GM10266 (cell line): ENCODE results near the gene ISG15.
"Not testable (repeated sequence)": the region's sequence is repeated elsewhere in the genome, so short reads cannot be mapped to it uniquely, and the experiment has no call there.

Source experiments
- DNase-seq: peaks from one replicate; pipeline ENCODE4 v3.0.0; 2012; ENCODE audit errors: extremely low spot score
- TF ChIP-seq, protein P1 (sequence below): IDR thresholded peaks from 2 replicates; pipeline ENCODE4 v1.5.1; 2012; ENCODE audit warnings: mild to moderate bottlenecking, low read depth; ENCODE audit not compliant: control insufficient read depth, insufficient read depth; ENCODE audit errors: missing control alignments

ISG15 gene

GRCh38 chr1:973459-974292 is 39.6 kb upstream of the ISG15 start:
- TF ChIP-seq, protein P1, sequence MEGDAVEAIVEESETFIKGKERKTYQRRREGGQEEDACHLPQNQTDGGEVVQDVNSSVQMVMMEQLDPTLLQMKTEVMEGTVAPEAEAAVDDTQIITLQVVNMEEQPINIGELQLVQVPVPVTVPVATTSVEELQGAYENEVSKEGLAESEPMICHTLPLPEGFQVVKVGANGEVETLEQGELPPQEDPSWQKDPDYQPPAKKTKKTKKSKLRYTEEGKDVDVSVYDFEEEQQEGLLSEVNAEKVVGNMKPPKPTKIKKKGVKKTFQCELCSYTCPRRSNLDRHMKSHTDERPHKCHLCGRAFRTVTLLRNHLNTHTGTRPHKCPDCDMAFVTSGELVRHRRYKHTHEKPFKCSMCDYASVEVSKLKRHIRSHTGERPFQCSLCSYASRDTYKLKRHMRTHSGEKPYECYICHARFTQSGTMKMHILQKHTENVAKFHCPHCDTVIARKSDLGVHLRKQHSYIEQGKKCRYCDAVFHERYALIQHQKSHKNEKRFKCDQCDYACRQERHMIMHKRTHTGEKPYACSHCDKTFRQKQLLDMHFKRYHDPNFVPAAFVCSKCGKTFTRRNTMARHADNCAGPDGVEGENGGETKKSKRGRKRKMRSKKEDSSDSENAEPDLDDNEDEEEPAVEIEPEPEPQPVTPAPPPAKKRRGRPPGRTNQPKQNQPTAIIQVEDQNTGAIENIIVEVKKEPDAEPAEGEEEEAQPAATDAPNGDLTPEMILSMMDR, result no peak
- no peak for DNase-seq

DNA sequence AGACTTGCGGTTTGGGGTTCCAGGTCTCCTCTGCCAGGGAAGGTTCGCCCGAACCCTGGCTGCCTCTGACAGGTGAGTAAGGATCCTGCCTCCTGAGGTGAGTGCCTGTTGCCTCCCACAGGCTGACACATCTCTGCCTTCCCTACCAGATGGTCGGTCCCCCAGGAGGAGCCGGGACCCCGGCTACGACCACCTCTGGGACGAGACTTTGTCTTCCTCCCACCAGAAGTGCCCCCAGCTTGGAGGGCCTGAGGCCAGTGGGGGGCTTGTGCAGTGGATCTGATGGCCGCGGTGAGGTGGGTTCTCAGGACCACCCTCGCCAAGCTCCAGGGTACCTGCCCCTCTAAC is 39.0 kb upstream of the ISG15 start:
- TF ChIP-seq, protein P1, result no peak

DNA sequence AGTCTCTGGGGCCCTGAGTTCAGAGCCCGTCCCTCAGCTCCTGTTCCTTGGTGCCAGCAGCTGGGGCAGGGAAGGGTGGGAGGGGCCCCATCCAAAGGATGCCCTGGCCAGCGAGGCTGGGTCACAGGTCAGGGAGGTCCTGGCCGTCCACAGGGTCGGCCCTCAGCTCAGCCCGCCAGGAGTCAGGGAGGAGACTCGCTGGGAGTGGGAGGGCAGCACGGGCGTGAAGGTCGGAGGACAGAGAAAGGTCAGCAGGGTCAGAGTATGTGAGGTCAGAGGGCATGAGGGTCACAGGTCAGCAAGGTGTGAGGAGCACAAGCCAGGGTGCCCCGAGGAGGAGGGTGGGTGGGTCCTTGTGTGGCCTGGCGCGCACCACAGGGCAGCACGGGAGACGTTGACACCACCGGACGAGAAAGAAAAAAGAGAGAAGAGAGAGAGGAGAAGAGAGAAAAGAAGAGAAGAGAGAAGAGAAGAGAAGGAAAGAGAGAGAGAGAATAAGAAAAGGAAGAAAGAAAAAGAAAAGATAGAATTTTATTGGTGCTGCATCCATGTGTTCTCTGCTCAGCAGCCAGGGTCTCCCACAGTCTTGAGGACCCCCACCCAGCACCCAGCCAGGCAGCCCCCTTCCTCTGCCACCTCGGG is 38.5 kb upstream of the ISG15 start:
- TF ChIP-seq, protein P1, result no peak
- DNase-seq, result no peak

More for the DNA sequence above, 39.0 kb upstream of the ISG15 start:
- no peak for DNase-seq

GRCh38 chr1:975365-975764 is 37.9 kb upstream of the ISG15 start:
- TF ChIP-seq, protein P1, result no peak
- DNase-seq, result no peak

GRCh38 chr1:975896-976683 is 37.2 kb upstream of the ISG15 start:
- TF ChIP-seq, protein P1, result peak; percentile 45
- peak; percentile 82 for DNase-seq

- DNase-seq, result not testable (repeated sequence)
These were observed 36.5 kb upstream of the ISG15 start for GRCh38 chr1:976791-977190.

GRCh38 chr1:978069-978834 is 35.0 kb upstream of the ISG15 start:
- TF ChIP-seq, protein P1, result no peak
- DNase-seq, result no peak
